Measurements from ENCODE around the gene TBC1D24.

Gene TBC1D24

GRCh38 chr16:2482708-2483534, 8.0 kb downstream of the TBC1D24 start:
- no peak for DNase-seq (ENCODE audit: low read depth in 1 of 2, low spot score in 1 of 2)

- DNase-seq (ENCODE audit: low read depth in 1 of 2, low spot score in 1 of 2) = no peak
Observed at GRCh38 chr16:2483939-2484897, 9.3 kb downstream of the TBC1D24 start.

GRCh38 chr16:2484898-2485508, 10.1 kb downstream of the TBC1D24 start:
- DNase-seq (ENCODE audit: low read depth in 1 of 2, low spot score in 1 of 2) = no peak

- DNase-seq (ENCODE audit: low read depth in 1 of 2, low spot score in 1 of 2) = no peak
Observed at GRCh38 chr16:2485811-2486507, 11.0 kb downstream of the TBC1D24 start.

GRCh38 chr16:2486645-2487516, 12.0 kb downstream of the TBC1D24 start:
- peak; percentile 52 to 62 for DNase-seq (ENCODE audit: low read depth in 1 of 2, low spot score in 1 of 2)

GRCh38 chr16:2487517-2487842, 12.6 kb downstream of the TBC1D24 start:
- no peak for DNase-seq (ENCODE audit: low read depth in 1 of 2, low spot score in 1 of 2)

- DNase-seq (ENCODE audit: low read depth in 1 of 2, low spot score in 1 of 2) = no peak
Observed at GRCh38 chr16:2487903-2488531, 13.1 kb downstream of the TBC1D24 start.

GRCh38 chr16:2489581-2489980, 14.7 kb downstream of the TBC1D24 start:
- no peak for DNase-seq (ENCODE audit: low read depth in 1 of 2, low spot score in 1 of 2)

GRCh38 chr16:2490190-2491105, 15.5 kb downstream of the TBC1D24 start:
- no peak for DNase-seq (ENCODE audit: low read depth in 1 of 2, low spot score in 1 of 2)

GRCh38 chr16:2492292-2492691, 17.4 kb downstream of the TBC1D24 start:
- no peak for DNase-seq (ENCODE audit: low read depth in 1 of 2, low spot score in 1 of 2)

GRCh38 chr16:2493605-2494004, 18.7 kb downstream of the TBC1D24 start:
- no peak for DNase-seq (ENCODE audit: low read depth in 1 of 2, low spot score in 1 of 2)

- no peak for DNase-seq (ENCODE audit: low read depth in 1 of 2, low spot score in 1 of 2)
Observed at GRCh38 chr16:2494616-2495015, 19.7 kb downstream of the TBC1D24 start.

GRCh38 chr16:2495041-2495440, 20.1 kb downstream of the TBC1D24 start:
- DNase-seq (ENCODE audit: low read depth in 1 of 2, low spot score in 1 of 2) = no peak

GRCh38 chr16:2496223-2497115, 21.5 kb downstream of the TBC1D24 start:
- no peak for DNase-seq (ENCODE audit: low read depth in 1 of 2, low spot score in 1 of 2)

GRCh38 chr16:2497116-2497630, 22.2 kb downstream of the TBC1D24 start:
- DNase-seq (ENCODE audit: low read depth in 1 of 2, low spot score in 1 of 2) = no peak

GRCh38 chr16:2497695-2498484, 23.0 kb downstream of the TBC1D24 start:
- no peak for DNase-seq (ENCODE audit: low read depth in 1 of 2, low spot score in 1 of 2)
